H1 (cell line): Measurements from ENCODE around the gene STAMBPL1. TPM values are rescaled to one million over a fixed set of nuclear protein-coding genes. Genes with fewer than 3 reads are reported as not detected.

ENCODE experiments used
- CTCF ChIA-PET: fragments of 300-600 bp; sonication (Branson Sonifier 250); formaldehyde crosslinking; loops from one replicate; lab custom pipeline; 2021; ENCODE audit not compliant: partially characterized antibody; lab: Charles Lee
- POLR2A ChIA-PET: fragments of 300-600 bp; sonication (Branson Sonifier 250); formaldehyde crosslinking; loops from one replicate; lab custom pipeline; 2021; ENCODE audit warnings: inconsistent platforms; ENCODE audit not compliant: partially characterized antibody; lab: Charles Lee
- DNase-seq, 2 experiments: peaks; one replicate each; pipeline versions ENCODE4 v3.0.0 to v3.0.0-alpha.2; 2010 to 2022; ENCODE audit warnings: low spot score in 2 of 2, low read depth in 1 of 2, mixed read lengths in 1 of 2
- FAIRE-seq: peaks from 2 replicates; lab custom pipeline; 2011; peaks lifted over from hg19 to GRCh38; lab: Jason Lieb, UNC
- H2AFZ ChIP-seq: 2 replicates; pipeline ENCODE4 v1.8.1; 2012; ENCODE audit warnings: low read length, inconsistent platforms
- H2AK5ac ChIP-seq: 2 replicates; pipeline ENCODE4 v1.6.1; 2013; ENCODE audit warnings: low read depth, low read length
- H2BK120ac ChIP-seq: replicated peaks from 2 replicates; pipeline ENCODE3; 2013; ENCODE audit warnings: low read depth, low read length, inconsistent platforms
- H2BK12ac ChIP-seq: 2 replicates; pipeline ENCODE4 v1.6.1; 2013; ENCODE audit warnings: low read depth, low read length
- H2BK15ac ChIP-seq: 2 replicates; pipeline ENCODE4 v1.6.1; 2013; ENCODE audit warnings: low read length
- H2BK20ac ChIP-seq: 2 replicates; pipeline ENCODE4 v1.6.1; 2013; ENCODE audit warnings: low read length
- H2BK5ac ChIP-seq: 2 replicates; pipeline ENCODE4 v1.6.1; 2013; ENCODE audit warnings: low read depth, low read length
- H3K14ac ChIP-seq: 2 replicates; pipeline ENCODE4 v1.6.1; 2013; ENCODE audit warnings: inconsistent platforms; ENCODE audit not compliant: insufficient read length
- H3K18ac ChIP-seq: 2 replicates; pipeline ENCODE4 v1.6.1; 2013; ENCODE audit warnings: low read length; ENCODE audit errors: extremely low read depth
- H3K23ac ChIP-seq: 2 replicates; pipeline ENCODE4 v1.6.1; 2013; ENCODE audit warnings: inconsistent platforms; ENCODE audit not compliant: insufficient read length
- H3K23me2 ChIP-seq: 2 replicates; pipeline ENCODE4 v1.6.1; 2013; ENCODE audit warnings: low read depth, low read length
- H3K27ac ChIP-seq: 2 replicates; pipeline ENCODE4 v1.6.1; 2011; ENCODE audit warnings: low read depth, low read length, inconsistent platforms
- H3K27me3 ChIP-seq, 4 experiments: replicated peaks in 1 of 4; 1 replicate in 1 of 4; 2 replicates in 3 of 4; pipeline versions ENCODE4 v1.6.1 to v1.8.1; 2011 to 2013; ENCODE audit warnings: low read length in 3 of 4, mild to moderate bottlenecking in 3 of 4, inconsistent platforms in 2 of 4, mixed read lengths in 2 of 4, moderate library complexity in 1 of 4; ENCODE audit not compliant: control insufficient read depth in 3 of 4, insufficient read depth in 3 of 4; ENCODE audit errors: extremely low read depth in 1 of 4
- H3K36me3 ChIP-seq, 4 experiments: 2 replicates each; pipeline versions ENCODE4 v1.6.1 to v1.8.1; 2011 to 2013; ENCODE audit warnings: mild to moderate bottlenecking in 4 of 4, low read length in 3 of 4, moderate library complexity in 2 of 4, control low read depth in 1 of 4, inconsistent platforms in 1 of 4; ENCODE audit not compliant: insufficient read depth in 4 of 4, control insufficient read depth in 2 of 4
- H3K4ac ChIP-seq: replicated peaks from 2 replicates; pipeline ENCODE3; 2013; ENCODE audit warnings: low read length, low read depth, mixed read lengths, inconsistent platforms; ENCODE audit not compliant: insufficient read length
- H3K4me1 ChIP-seq, 4 experiments: replicated peaks in 1 of 4; 1 replicate in 1 of 4; 2 replicates in 3 of 4; pipeline versions ENCODE4 v1.6.1 to v1.8.1; 2011 to 2013; ENCODE audit warnings: low read length in 3 of 4, inconsistent platforms in 2 of 4, mixed read lengths in 1 of 4; ENCODE audit not compliant: insufficient read depth in 4 of 4, control insufficient read depth in 3 of 4
- H3K4me2 ChIP-seq, 2 experiments: 2 replicates each; pipeline versions ENCODE4 v1.6.1 to v1.8.1; 2011 to 2013; ENCODE audit warnings: low read depth in 2 of 2, low read length in 2 of 2, control low read depth in 1 of 2, inconsistent platforms in 1 of 2, mild to moderate bottlenecking in 1 of 2; ENCODE audit not compliant: insufficient read depth in 1 of 2
- H3K4me3 ChIP-seq, 4 experiments: fragments of 200-600, 300-600 bp in 1 of 4; sonication (generic), shearing (Covaris generic), sonication (Bioruptor Twin) in 1 of 4; 2 replicates each; pipeline versions ENCODE4 v1.5.1 to v1.8.1; 2011 to 2016; ENCODE audit warnings: low read length in 4 of 4, low read depth in 3 of 4, control low read depth in 2 of 4, inconsistent platforms in 2 of 4, mild to moderate bottlenecking in 2 of 4, mixed read lengths in 1 of 4, moderate library complexity in 1 of 4; ENCODE audit not compliant: insufficient read depth in 2 of 4; ENCODE audit errors: extremely low read depth in 1 of 4
- H3K56ac ChIP-seq: replicated peaks from 2 replicates; pipeline ENCODE3; 2013; ENCODE audit warnings: low read depth, mild to moderate bottlenecking, mixed read lengths, low read length, inconsistent platforms; ENCODE audit not compliant: insufficient read length
- H3K79me1 ChIP-seq: 2 replicates; pipeline ENCODE4 v1.6.1; 2013; ENCODE audit warnings: low read depth, low read length, control low read depth
- H3K79me2 ChIP-seq, 2 experiments: 2 replicates each; pipeline versions ENCODE4 v1.6.1 to v1.8.1; 2012 to 2013; ENCODE audit warnings: low read length in 2 of 2, mild to moderate bottlenecking in 2 of 2, inconsistent platforms in 1 of 2; ENCODE audit not compliant: insufficient read depth in 2 of 2, control insufficient read depth in 1 of 2
- H3K9ac ChIP-seq, 4 experiments: replicated peaks in 1 of 4; 1 replicate in 1 of 4; 2 replicates in 3 of 4; pipeline versions ENCODE4 v1.6.1 to v1.8.1; 2011 to 2013; ENCODE audit warnings: low read depth in 3 of 4, low read length in 3 of 4, control low read depth in 2 of 4, mild to moderate bottlenecking in 2 of 4, moderate library complexity in 2 of 4, inconsistent platforms in 1 of 4; ENCODE audit errors: extremely low read depth in 1 of 4
- H3K9me3 ChIP-seq, 2 experiments: 2 replicates each; pipeline versions ENCODE4 v1.6.1 to v1.8.1; 2012 to 2013; ENCODE audit warnings: mild to moderate bottlenecking in 2 of 2, moderate library complexity in 2 of 2, control low read depth in 1 of 2, inconsistent platforms in 1 of 2, low read depth in 1 of 2, low read length in 1 of 2, mixed read lengths in 1 of 2; ENCODE audit not compliant: insufficient read depth in 2 of 2
- H4K20me1 ChIP-seq, 2 experiments: replicated peaks in 1 of 2; 2 replicates each; pipeline versions ENCODE3 to v1.8.1; 2011 to 2013; ENCODE audit warnings: inconsistent platforms in 2 of 2, low read length in 2 of 2, mild to moderate bottlenecking in 1 of 2; ENCODE audit not compliant: insufficient read depth in 2 of 2, control insufficient read depth in 1 of 2
- H4K5ac ChIP-seq: 2 replicates; pipeline ENCODE4 v1.6.1; 2013; ENCODE audit warnings: low read length, low read depth, mixed read lengths, inconsistent platforms; ENCODE audit not compliant: insufficient read length
- H4K8ac ChIP-seq: 2 replicates; pipeline ENCODE4 v1.8.0; 2013; ENCODE audit warnings: mild to moderate bottlenecking, moderate library complexity, low read length, inconsistent platforms; ENCODE audit not compliant: insufficient read depth; ENCODE audit errors: extremely low read depth
- H4K91ac ChIP-seq: replicated peaks from 2 replicates; pipeline ENCODE3; 2013; ENCODE audit warnings: low read length, mixed read lengths, inconsistent platforms; ENCODE audit not compliant: insufficient read length
- BACH1 ChIP-seq: IDR thresholded peaks from 2 replicates; pipeline ENCODE4 v1.6.1; 2012; ENCODE audit warnings: low read length, improper control_type of control experiment
- CBX8 ChIP-seq: fragments of 300-800, 300-1000 bp; sonication (generic); IDR thresholded peaks from 2 replicates; pipeline ENCODE4 v1.7.1; 2016; ENCODE audit warnings: low read depth, low read length, borderline replicate concordance
- CEBPB ChIP-seq: IDR thresholded peaks from 2 replicates; pipeline ENCODE4 v1.6.1; 2012; ENCODE audit warnings: low read depth, low read length
- CHD1 ChIP-seq: IDR thresholded peaks from 2 replicates; pipeline ENCODE4 v1.6.1; 2012; ENCODE audit warnings: low read depth, low read length, improper control_type of control experiment
- CHD2 ChIP-seq: IDR thresholded peaks from 2 replicates; pipeline ENCODE4 v1.6.1; 2012; ENCODE audit warnings: low read length, improper control_type of control experiment
- HDAC2 ChIP-seq, 2 experiments: fragments of 300-600 bp in 1 of 2; sonication (generic) in 1 of 2; IDR thresholded peaks; 2 replicates each; pipeline ENCODE4 v1.6.1; 2011 to 2012; ENCODE audit warnings: low read depth in 2 of 2, low read length in 2 of 2, mild to moderate bottlenecking in 2 of 2, moderate library complexity in 2 of 2, borderline replicate concordance in 1 of 2, inconsistent platforms in 1 of 2
- RAD21 ChIP-seq, 2 experiments: IDR thresholded peaks in 1 of 2; conservative IDR thresholded peaks in 1 of 2; 2 replicates each; pipeline ENCODE4 v1.6.1; 2011; ENCODE audit warnings: low read depth in 2 of 2, low read length in 2 of 2, improper control_type of control experiment in 1 of 2, inconsistent platforms in 1 of 2, mild to moderate bottlenecking in 1 of 2, moderate library complexity in 1 of 2
- RNF2 ChIP-seq: fragments of 200-900, 300-1000 bp; sonication (generic); IDR thresholded peaks from 2 replicates; pipeline ENCODE4 v1.7.1; 2016; ENCODE audit warnings: borderline replicate concordance, low read depth, mild to moderate bottlenecking, antibody characterized with exemption, low read length; ENCODE audit not compliant: poor library complexity, severe bottlenecking; ENCODE audit errors: missing control alignments
- TAF7 ChIP-seq: optimal IDR thresholded peaks from 2 replicates; pipeline ENCODE3; 2011; ENCODE audit warnings: low read depth, mild to moderate bottlenecking, inconsistent platforms, low read length, moderate library complexity, borderline replicate concordance
- YY1 ChIP-seq: IDR thresholded peaks from 2 replicates; pipeline ENCODE4 v1.6.1; 2011; ENCODE audit warnings: low read depth, mild to moderate bottlenecking, low read length
- WGBS, 2 experiments: shearing (Covaris generic) in 1 of 2; methylation state at CpG; one replicate each; pipeline versions ENCODE4 v1.1.6 to v1.1.7; 2013 to 2015; ENCODE audit warnings: low lambda C conversion rate in 2 of 2, mixed read lengths in 2 of 2, inconsistent platforms in 1 of 2, low coverage in 1 of 2, missing lambda C conversion rate in 1 of 2; ENCODE audit not compliant: insufficient replicate concordance in 2 of 2, insufficient coverage in 1 of 2, insufficient read length in 1 of 2; ENCODE audit errors: extremely low coverage in 1 of 2, missing lambda C conversion rate in 1 of 2; 5-methylcytosine and 5-hydroxymethylcytosine counted together
- polyA plus RNA-seq, 7 experiments: library from polyadenylated mRNA; depleted of rRNA in 3 of 7; stranded (reverse) in 5 of 7; unstranded in 2 of 7; fragments of >200 nt in 5 of 7; fragments of 200-250 nt in 2 of 7; gene quantifications; 1 replicate in 5 of 7; 2 replicates in 1 of 7; 4 replicates in 1 of 7; pipeline versions ENCODE4 v1.2.1 to v1.2.3, GENCODE V29; 2011 to 2013; ENCODE audit warnings: missing spikeins in 2 of 7, mixed read lengths in 2 of 7
- total RNA-seq: library from RNA; stranded (reverse); fragmentation: NEBNext Ultra II Directional; extraction: Animal tissue kit (Norgen Biotek cat#: 25700); gene quantifications from 2 replicates; pipeline ENCODE4 v1.2.1, GENCODE V29; 2021
- TF ChIP-seq, protein P1 (sequence below): IDR thresholded peaks from 2 replicates; pipeline ENCODE4 v1.6.1; 2011; ENCODE audit warnings: low read depth, mild to moderate bottlenecking, low read length; ENCODE audit not compliant: insufficient read depth

STAMBPL1 gene
- total and polyA plus RNA-seq, 2 of the 8 experiments (the other 6 are each of a cell fraction or from before 2014, with no cell fraction given), result 5.5 TPM

DNA sequence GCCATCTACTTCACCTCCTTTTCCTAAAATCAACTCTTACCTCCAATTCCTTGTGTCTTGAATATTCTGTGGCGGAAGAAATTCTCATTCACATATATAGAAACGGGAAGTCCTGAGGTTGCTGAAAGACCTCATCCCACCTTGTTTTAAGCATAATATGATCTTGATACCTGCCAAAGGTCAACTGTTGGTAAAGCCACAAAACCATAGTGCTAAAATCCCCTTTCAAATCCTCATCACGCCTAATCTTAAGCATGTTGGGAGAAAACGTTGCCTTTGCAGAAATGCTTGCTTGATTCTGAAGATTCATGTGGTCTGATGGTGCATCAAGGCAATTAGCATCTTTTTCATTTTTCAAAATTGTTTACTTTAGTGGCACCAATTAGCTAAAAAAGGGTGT, 36.9 kb upstream of the STAMBPL1 start:
- no peaks in the 10 kb centered on the region for H3K79me2 ChIP-seq
- no peak overlapping the region for H4K8ac ChIP-seq
- no peak overlapping the region for H3K56ac ChIP-seq
- WGBS, 2 experiments, result 95% methylated on average over 4 of the region's 4 CpGs; no CpG with 5 or more reads in 1 of the 2 experiments
- H3K14ac ChIP-seq, result no peak overlapping the region
- no peak overlapping the region for H2BK120ac ChIP-seq
- no peak overlapping the region for H2BK12ac ChIP-seq
- H2AFZ ChIP-seq, result no peak overlapping the region
- H2BK20ac ChIP-seq, result no peak overlapping the region
- no peak overlapping the region for H3K4me3 ChIP-seq
- H4K5ac ChIP-seq, result no peak overlapping the region
- no peak overlapping the region for H3K27ac ChIP-seq
- FAIRE-seq, result no peak
- H3K79me1 ChIP-seq, result no peaks in the 10 kb centered on the region
- no peak overlapping the region for H2BK15ac ChIP-seq
- no peak overlapping the region for H2AK5ac ChIP-seq
- ChIA-PET POLR2A (no interaction called here), CTCF (interaction anchor here (1.2 to 4.6 kb wide), 3 partner anchors 7 to 89 kb away, joined by 3 to 46 read pairs (median 31); no protein-coding TSS in a partner anchor)
- H3K9me3 ChIP-seq, result no peaks in the 10 kb centered on the region
- H3K23ac ChIP-seq, result no peak overlapping the region
- no peak overlapping the region for H2BK5ac ChIP-seq
- no peak overlapping the region for H3K4me2 ChIP-seq
- no peaks in the 10 kb centered on the region for H4K20me1 ChIP-seq
- no peak overlapping the region for H4K91ac ChIP-seq
- no peaks in the 10 kb centered on the region for H3K23me2 ChIP-seq
- peaks cover 0 to 1% (median 0%) of the 10 kb centered on the region in 4 experiments; a peak in 1 of 7 replicates for H3K27me3 ChIP-seq
- H3K18ac ChIP-seq, result no peak overlapping the region
- no peak for TF ChIP-seq TAF7
- no peak for TF ChIP-seq CEBPB
- TF ChIP-seq, protein P1, sequence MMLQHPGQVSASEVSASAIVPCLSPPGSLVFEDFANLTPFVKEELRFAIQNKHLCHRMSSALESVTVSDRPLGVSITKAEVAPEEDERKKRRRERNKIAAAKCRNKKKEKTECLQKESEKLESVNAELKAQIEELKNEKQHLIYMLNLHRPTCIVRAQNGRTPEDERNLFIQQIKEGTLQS, result no peak
- no peak for TF ChIP-seq RNF2
- TF ChIP-seq HDAC2 (IDR thresholded peaks at IDR 0.05; ENCODE audit: borderline replicate concordance in 1 of 2, low read depth in 2 of 2, low read length in 2 of 2), result no peak
- TF ChIP-seq YY1, result no peak
- no peak for TF ChIP-seq CHD2
- TF ChIP-seq CHD1, result no peak
- no peak for TF ChIP-seq BACH1
- no peak for TF ChIP-seq RAD21 (IDR thresholded peaks at IDR 0.05 in 1 of 2, conservative IDR thresholded peaks at IDR 0.05 in 1 of 2; ENCODE audit: low read depth in 2 of 2, low read length in 2 of 2)
- no peak for TF ChIP-seq CBX8
- TF ChIP-seq, all 59 proteins: peak for 0
- Histone ChIP-seq H3K36me3 (no peaks in the 10 kb centered on the region), H3K4ac (no peak overlapping the region), H3K4me1 (no peaks in the 10 kb centered on the region), H3K9ac (no peak overlapping the region)
- no peak for DNase-seq
